ENCODE results near the gene ENDOU. TPM values are rescaled to one million over a fixed set of nuclear protein-coding genes. Genes with fewer than 3 reads are reported as not detected.

The ENDOU gene
- total RNA-seq, 2 experiments from 2014 or later: not detected

DNA sequence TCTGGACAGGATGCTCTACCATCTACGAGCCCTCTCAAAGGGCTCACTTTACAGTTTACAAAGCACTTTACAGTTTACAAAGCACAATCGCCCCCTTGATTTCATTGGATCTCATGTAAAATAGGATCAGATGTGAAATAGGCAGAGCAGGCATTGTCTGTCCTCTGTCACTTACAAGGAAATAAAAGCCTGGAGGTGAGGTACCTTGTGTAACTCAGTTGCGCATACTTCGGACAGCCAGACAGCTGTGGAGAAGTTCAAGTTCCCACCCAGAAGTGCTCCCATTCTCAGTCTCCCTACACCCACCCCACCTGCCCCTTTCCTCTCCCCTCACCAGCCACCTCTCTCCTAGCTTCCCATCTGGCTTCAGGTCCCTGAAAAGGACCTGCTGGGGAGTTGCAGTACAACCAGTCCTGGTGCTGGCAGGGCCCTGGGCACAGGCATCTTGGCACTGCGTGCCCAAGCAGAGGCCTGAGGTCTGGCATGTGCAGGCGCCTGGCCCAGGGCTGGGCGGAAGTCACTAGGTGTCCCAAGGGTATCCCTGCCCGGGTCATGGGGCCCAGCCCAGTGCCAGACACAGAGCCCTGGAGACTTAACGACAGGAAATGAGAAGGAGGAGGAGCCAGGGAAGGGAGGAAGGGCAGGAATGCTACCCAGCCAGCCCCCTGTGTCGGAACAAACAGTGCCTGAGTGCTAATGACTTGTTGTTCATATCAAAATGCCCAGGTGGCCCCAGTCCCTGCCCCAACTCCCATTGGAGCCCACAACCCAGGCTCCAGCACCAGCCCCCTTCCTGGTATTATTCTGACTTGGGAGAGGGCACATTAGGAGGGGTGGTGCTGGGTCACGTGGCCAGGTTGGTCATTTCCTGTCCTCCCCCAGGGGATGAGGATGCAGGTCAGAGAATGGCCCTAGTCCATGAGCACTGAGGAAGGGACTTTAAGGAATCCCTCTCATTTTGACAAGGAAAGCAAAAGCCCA is 28.0 kb upstream of the ENDOU start:
- Mint-ChIP-seq H3K27ac (no peak overlapping the region), H3K4me1 (peaks cover 34% of the 10 kb centered on the region), H3K9me3 (ENCODE audit: low read depth) (no peaks in the 10 kb centered on the region), H3K27me3 (no peaks in the 10 kb centered on the region), H3K4me3 (no peak overlapping the region), H3K36me3 (no peaks in the 10 kb centered on the region)
- CTCF ChIA-PET: interaction anchor here (0.6 to 26.5 kb wide), 5 partner anchors 9 to 65 kb away, joined by 3 to 954 read pairs (median 91); partner anchors contain the start of gene SLC48A1
- DNase-seq (no peak), ATAC-seq (no peak)

DNA sequence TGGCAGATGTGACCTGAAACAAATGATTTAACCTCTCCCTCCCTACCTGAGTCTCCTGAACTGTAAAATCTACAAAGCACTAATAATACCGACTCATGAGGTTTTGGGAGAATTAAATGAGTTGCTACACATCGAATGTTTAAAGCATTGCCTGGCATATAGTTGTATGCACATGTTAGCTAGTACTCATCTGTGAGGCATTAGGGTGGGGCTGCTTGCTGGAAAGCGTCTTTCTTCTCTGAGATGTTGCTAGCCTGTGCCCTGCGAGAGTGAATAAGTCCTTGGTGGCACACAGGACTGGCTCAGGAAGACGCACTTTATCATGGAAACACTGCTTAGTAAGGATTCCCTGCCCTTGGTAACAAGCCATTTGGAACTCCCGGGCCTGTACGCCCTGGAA is 27.3 kb upstream of the ENDOU start:
- Mint-ChIP-seq H3K36me3 (no peaks in the 10 kb centered on the region), H3K27me3 (no peaks in the 10 kb centered on the region), H3K4me1 (peaks cover 31% of the 10 kb centered on the region), H3K9me3 (ENCODE audit: low read depth) (no peaks in the 10 kb centered on the region), H3K4me3 (no peak overlapping the region), H3K27ac (no peak overlapping the region)
- ATAC-seq (no peak), DNase-seq (no peak)
- CTCF ChIA-PET: interaction anchor here (0.6 to 26.5 kb wide), 4 partner anchors 8 to 90 kb away, joined by 3 to 954 read pairs (median 156); partner anchors contain the start of gene SLC48A1

- CTCF ChIA-PET: interaction anchor here (1.0 to 26.5 kb wide), 3 partner anchors 8 to 90 kb away, joined by 3 to 954 read pairs (median 309); partner anchors contain the start of gene SLC48A1
- no peak overlapping the region for H3K27ac Mint-ChIP-seq
- DNase-seq (no peak), ATAC-seq (no peak)
- no peaks in the 10 kb centered on the region for H3K27me3 Mint-ChIP-seq
- H3K4me3 Mint-ChIP-seq: no peak overlapping the region
- no peaks in the 10 kb centered on the region for H3K9me3 Mint-ChIP-seq (ENCODE audit: low read depth)
- H3K4me1 Mint-ChIP-seq: peaks cover 27% of the 10 kb centered on the region
- no peaks in the 10 kb centered on the region for H3K36me3 Mint-ChIP-seq
These were observed 26.8 kb upstream of the ENDOU start for GRCh38 chr12:47752121-47752520.

GRCh38 chr12:47751561-47751960 is 26.3 kb upstream of the ENDOU start:
- DNase-seq (no peak), ATAC-seq (no peak)
- Mint-ChIP-seq H3K4me3 (no peak overlapping the region), H3K27me3 (peaks cover 1% of the 10 kb centered on the region), H3K36me3 (no peaks in the 10 kb centered on the region), H3K27ac (no peak overlapping the region), H3K9me3 (ENCODE audit: low read depth) (no peaks in the 10 kb centered on the region), H3K4me1 (peaks cover 24% of the 10 kb centered on the region)
- CTCF ChIA-PET: interaction anchor here (1.0 to 26.5 kb wide), 3 partner anchors 7 to 91 kb away, joined by 3 to 954 read pairs (median 309); partner anchors contain the start of gene SLC48A1

DNA sequence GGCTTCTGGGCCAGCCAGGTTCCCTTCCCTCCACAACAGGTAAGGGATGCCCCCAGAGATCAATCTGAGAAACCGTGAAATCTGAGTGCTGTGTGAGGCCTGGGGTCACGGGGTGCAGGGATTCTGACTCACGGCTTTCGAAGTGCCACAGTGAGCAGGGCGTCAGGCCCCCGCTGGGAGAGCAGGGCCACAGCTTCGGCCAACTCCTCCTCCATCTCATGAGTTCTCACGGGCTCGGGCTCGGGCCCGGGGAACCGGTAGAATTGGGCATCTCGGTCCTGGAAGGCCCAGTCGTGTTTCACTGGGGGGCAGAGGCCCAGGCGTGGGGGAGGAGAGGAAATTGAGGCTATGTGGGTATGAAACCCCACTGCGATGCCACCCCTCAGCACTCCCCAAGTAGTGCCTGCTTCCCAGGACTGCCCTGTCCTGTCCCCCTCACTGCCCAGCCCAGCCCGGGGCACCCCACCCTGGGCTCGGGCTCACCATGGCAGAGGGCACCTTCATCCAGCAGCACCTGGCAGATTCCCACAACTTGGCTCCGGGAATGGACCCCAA is 25.7 kb upstream of the ENDOU start:
- ATAC-seq (no peak), DNase-seq (no peak)
- H3K27ac Mint-ChIP-seq: no peak overlapping the region
- H3K27me3 Mint-ChIP-seq: peaks cover 5% of the 10 kb centered on the region
- H3K4me3 Mint-ChIP-seq: no peak overlapping the region
- H3K36me3 Mint-ChIP-seq: no peaks in the 10 kb centered on the region
- peaks cover 20% of the 10 kb centered on the region for H3K4me1 Mint-ChIP-seq
- CTCF ChIA-PET: interaction anchor here (12.9 to 26.5 kb wide), 2 partner anchors 7 to 23 kb away, joined by 309 to 954 read pairs; partner anchors contain the start of gene SLC48A1
- H3K9me3 Mint-ChIP-seq (ENCODE audit: low read depth): no peaks in the 10 kb centered on the region

DNA sequence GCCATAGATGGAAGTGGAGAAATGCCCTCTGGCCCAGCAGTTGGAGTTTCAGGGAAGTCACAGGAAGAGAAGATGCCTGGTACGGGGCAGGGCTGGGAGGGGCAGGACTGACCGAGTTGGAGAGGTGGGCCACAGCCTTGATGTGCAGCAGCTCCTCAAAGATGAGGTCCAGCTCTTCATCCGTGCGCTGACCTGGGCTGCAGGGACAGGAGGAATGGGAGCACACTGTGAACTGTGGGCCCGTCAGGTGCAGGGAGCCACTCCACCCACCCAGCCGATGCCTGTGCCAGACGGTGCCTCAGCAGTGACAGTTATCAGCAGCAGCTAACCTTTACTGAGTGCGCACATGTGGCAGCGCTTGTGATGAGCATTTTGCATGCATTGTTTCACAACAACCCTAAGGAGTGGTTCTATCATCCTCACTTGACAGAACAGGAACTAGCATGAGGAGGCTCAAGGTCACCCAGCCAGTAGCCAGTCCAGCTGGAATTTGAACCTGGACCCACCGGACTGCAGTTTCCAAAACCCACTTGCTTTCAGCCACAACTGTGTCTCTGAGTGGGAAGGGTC is 25.0 kb upstream of the ENDOU start:
- H3K36me3 Mint-ChIP-seq: no peaks in the 10 kb centered on the region
- no peak for ATAC-seq
- H3K4me1 Mint-ChIP-seq: peaks cover 13% of the 10 kb centered on the region
- H3K27ac Mint-ChIP-seq: no peak overlapping the region
- DNase-seq: no peak
- CTCF ChIA-PET: interaction anchor here (1.4 to 26.5 kb wide), 2 partner anchors 24 to 89 kb away, joined by 4 to 954 read pairs; partner anchors contain the start of gene SLC48A1
- H3K4me3 Mint-ChIP-seq: no peak overlapping the region
- peaks cover 9% of the 10 kb centered on the region for H3K27me3 Mint-ChIP-seq
- H3K9me3 Mint-ChIP-seq (ENCODE audit: low read depth): no peaks in the 10 kb centered on the region

DNA sequence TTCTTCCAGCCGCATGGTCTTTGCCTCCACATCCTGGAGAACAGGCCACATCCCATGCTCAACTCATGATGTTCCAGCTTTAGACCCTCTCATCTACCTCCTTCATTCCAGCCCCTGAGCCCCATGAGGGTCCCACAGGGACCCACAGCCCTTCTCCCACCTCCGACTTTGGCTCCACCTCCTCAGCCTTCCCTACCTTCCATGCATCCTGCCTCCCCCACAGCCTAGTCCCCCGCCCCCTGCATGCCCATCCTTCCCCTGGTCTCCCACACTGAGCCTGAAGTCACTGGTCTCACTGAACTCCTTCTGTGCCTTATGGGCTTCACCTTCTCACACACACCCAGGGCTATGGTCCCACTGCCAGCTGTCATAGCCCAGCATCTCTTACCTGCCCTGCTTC is 23.6 kb upstream of the ENDOU start:
- Mint-ChIP-seq H3K4me3 (no peak overlapping the region), H3K36me3 (no peaks in the 10 kb centered on the region), H3K9me3 (ENCODE audit: low read depth) (no peaks in the 10 kb centered on the region), H3K27me3 (peaks cover 23% of the 10 kb centered on the region), H3K27ac (no peak overlapping the region), H3K4me1 (peaks cover 1% of the 10 kb centered on the region)
- CTCF ChIA-PET: interaction anchor here (1.4 to 26.5 kb wide), 4 partner anchors 9 to 90 kb away, joined by 4 to 954 read pairs (median 158); partner anchors contain the start of genes RAPGEF3 and SLC48A1
- ATAC-seq (no peak), DNase-seq (no peak)

GRCh38 chr12:47748507-47748828 is 23.2 kb upstream of the ENDOU start:
- no peaks in the 10 kb centered on the region for H3K4me1 Mint-ChIP-seq
- DNase-seq: no peak

DNA sequence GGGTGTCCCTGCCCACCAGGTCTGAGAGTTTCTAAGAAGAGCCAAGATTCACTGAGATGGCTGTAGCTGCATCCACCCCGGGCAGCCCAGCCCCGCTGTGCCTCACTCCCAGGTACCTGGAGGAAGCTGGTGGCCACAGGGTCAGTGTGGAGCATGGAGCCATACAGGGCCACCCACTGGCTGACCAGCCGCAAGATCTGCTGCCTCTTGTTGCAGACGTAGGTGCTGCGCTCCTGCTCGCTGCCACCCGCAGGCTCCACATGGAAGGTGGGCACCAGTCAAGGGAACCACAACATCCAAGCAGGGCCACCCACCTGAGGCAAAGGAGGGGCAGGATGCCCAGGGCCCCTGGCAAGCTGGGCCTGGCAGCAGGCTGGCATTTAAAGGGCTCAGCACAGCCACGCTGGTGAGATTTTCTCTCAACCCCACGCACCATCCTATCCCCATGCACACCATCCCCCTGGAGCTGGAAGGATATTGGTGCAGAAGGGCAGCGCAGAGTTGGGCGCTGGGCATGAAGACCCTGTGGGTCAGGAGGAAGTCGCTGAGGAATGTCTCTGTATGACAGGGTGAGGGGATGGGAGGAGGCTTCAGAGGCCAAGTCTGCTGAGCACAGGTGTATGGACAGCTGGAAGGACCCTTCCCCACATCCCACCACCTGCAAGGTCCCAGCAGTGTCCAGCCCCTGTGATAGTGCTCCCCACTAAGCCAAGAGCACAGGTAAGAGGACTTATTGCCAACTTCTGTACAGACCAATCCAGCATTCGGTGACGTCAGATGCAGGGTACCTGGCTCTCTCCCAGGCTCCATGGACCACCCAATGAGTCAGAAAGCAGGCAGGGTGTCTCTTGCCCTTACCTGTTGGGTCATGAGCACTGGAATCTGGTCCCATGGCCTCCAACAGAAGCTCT is 22.6 kb upstream of the ENDOU start:
- no peak overlapping the region for H3K4me3 Mint-ChIP-seq
- no peaks in the 10 kb centered on the region for H3K4me1 Mint-ChIP-seq
- no peak overlapping the region for H3K27ac Mint-ChIP-seq
- CTCF ChIA-PET: interaction anchor here (1.5 to 26.5 kb wide), 5 partner anchors 10 to 90 kb away, joined by 5 to 954 read pairs (median 8); partner anchors contain the start of genes RAPGEF3 and SLC48A1
- no peak for DNase-seq
- no peaks in the 10 kb centered on the region for H3K36me3 Mint-ChIP-seq
- peaks cover 26% of the 10 kb centered on the region for H3K27me3 Mint-ChIP-seq
- H3K9me3 Mint-ChIP-seq (ENCODE audit: low read depth): no peaks in the 10 kb centered on the region
- no peak for ATAC-seq

More at GRCh38 chr12:47748507-47748828, 23.2 kb upstream of the ENDOU start:
- ATAC-seq: no peak
- H3K9me3 Mint-ChIP-seq (ENCODE audit: low read depth): no peaks in the 10 kb centered on the region
- peaks cover 26% of the 10 kb centered on the region for H3K27me3 Mint-ChIP-seq
- CTCF ChIA-PET: interaction anchor here (2.8 to 26.5 kb wide), 3 partner anchors 9 to 90 kb away, joined by 8 to 954 read pairs (median 309); partner anchors contain the start of genes RAPGEF3 and SLC48A1
- no peak overlapping the region for H3K27ac Mint-ChIP-seq
- no peak overlapping the region for H3K4me3 Mint-ChIP-seq
- H3K36me3 Mint-ChIP-seq: no peaks in the 10 kb centered on the region

DNA sequence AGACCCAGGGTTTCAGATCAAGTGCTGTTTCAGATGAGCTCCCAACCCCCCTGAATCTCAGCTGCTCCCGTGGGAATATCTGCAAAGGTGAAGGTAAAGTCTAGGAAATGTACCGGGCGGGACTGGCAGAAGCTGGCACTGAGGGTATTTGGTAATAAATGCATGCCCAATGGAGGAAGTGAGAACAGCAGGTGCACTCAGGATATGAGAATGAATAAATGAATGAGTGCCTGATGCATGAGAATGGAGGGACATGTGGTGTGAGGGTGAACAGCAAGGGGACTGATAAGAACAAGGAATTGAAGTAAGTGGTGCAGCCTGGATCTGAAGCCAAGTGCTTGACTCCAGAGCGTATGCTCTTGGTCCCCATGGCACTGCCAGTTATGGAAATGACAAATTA is 21.8 kb upstream of the ENDOU start:
- DNase-seq: no peak
- no peak for ATAC-seq
- Mint-ChIP-seq H3K27me3 (peaks cover 26% of the 10 kb centered on the region), H3K4me1 (peaks cover 5% of the 10 kb centered on the region), H3K36me3 (no peaks in the 10 kb centered on the region), H3K4me3 (no peak overlapping the region), H3K27ac (no peak overlapping the region), H3K9me3 (ENCODE audit: low read depth) (no peaks in the 10 kb centered on the region)
- CTCF ChIA-PET: interaction anchor here (1.5 to 26.5 kb wide), 5 partner anchors 11 to 91 kb away, joined by 5 to 954 read pairs (median 8); partner anchors contain the start of genes RAPGEF3 and SLC48A1

DNA sequence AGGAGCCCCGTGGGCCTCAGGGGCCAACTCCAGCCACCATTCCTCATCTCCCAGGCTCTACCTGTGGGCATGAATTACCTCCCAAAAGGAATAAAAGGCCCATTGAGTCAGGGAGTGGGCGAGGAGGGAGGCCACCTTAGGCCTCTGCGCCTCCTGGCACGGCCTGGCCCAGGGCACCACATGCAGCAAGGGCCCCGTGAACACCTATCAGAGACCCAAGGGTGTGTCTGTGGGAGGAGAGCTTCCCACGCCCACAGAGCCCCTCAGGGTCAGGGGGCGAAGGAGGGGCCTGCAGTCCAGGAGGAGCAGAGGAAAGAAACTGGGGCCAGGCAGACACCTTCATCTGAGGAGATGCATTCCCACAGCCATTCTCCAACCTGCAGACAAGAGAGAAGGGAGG is 21.2 kb upstream of the ENDOU start:
- peaks cover 26% of the 10 kb centered on the region for H3K27me3 Mint-ChIP-seq
- CTCF ChIA-PET: interaction anchor here (1.5 to 26.5 kb wide), 5 partner anchors 11 to 92 kb away, joined by 5 to 954 read pairs (median 8); partner anchors contain the start of genes RAPGEF3 and SLC48A1
- ATAC-seq: no peak
- H3K36me3 Mint-ChIP-seq: no peaks in the 10 kb centered on the region
- DNase-seq: no peak
- H3K4me3 Mint-ChIP-seq: no peak overlapping the region
- H3K4me1 Mint-ChIP-seq: peaks cover 10% of the 10 kb centered on the region
- no peaks in the 10 kb centered on the region for H3K9me3 Mint-ChIP-seq (ENCODE audit: low read depth)
- no peak overlapping the region for H3K27ac Mint-ChIP-seq

DNA sequence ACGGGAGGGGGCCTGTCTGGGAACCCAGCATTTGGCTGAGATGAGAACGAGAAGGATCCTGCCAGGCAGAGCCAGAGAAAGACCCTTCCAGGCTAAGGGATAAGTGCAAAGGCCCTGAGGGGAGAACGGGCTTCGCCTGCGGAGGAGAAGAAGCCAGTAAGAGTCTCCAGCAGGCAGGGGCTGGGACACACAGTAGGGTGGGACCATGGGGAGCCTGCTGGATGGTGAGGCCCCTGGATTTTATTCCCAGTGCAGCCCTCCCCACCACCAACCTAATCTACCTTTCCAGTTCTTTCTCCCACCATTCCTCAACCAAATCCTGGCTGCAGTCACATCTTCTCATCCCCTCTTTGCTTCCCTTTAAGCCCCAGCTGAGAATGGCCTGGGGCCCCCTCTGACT is 20.8 kb upstream of the ENDOU start:
- CTCF ChIA-PET: interaction anchor here (1.8 to 26.5 kb wide), 5 partner anchors 12 to 92 kb away, joined by 8 to 954 read pairs (median 309); partner anchors contain the start of genes RAPGEF3 and SLC48A1
- DNase-seq (no peak), ATAC-seq (no peak)
- Mint-ChIP-seq H3K27ac (no peak overlapping the region), H3K9me3 (ENCODE audit: low read depth) (no peaks in the 10 kb centered on the region), H3K27me3 (peaks cover 26% of the 10 kb centered on the region), H3K4me3 (no peak overlapping the region), H3K4me1 (peaks cover 14% of the 10 kb centered on the region), H3K36me3 (no peaks in the 10 kb centered on the region)

Data from activated CD8-positive, alpha-beta memory T cell treated with anti-CD3 and anti-CD28 coated beads, Interleukin-2, amount 10 ng/mL, durations not matched to agents 7 days and 5 days (primary cell).